Measurements from ENCODE around the gene LDHB. TPM values are rescaled to one million over a fixed set of nuclear protein-coding genes. Genes with fewer than 3 reads are reported as not detected.

Gene LDHB
- total RNA-seq, 1 experiment from 2014 or later, result 1,454 TPM

GRCh38 chr12:21651821-21652220, 5.8 kb downstream of the LDHB start:
- peaks cover 99% of the 10 kb centered on the region for H3K79me2 ChIP-seq (ENCODE audit: insufficient read depth, low read length)
- ATAC-seq (no peak), DNase-seq (ENCODE audit: low read depth, low spot score) (no peak)
- no peak overlapping the region for H3K27ac ChIP-seq (ENCODE audit: low read depth, low read length)
- no peak overlapping the region for H2AFZ ChIP-seq (ENCODE audit: low read depth, low read length, poor library complexity, severe bottlenecking)
- no peaks in the 10 kb centered on the region for H3K27me3 ChIP-seq (ENCODE audit: insufficient read depth, low read length)
- H3K36me3 ChIP-seq (ENCODE audit: control insufficient read depth in 1 of 2, insufficient read depth in 2 of 2, low read length in 2 of 2), result peaks cover 65 to 90% of the 10 kb centered on the region in 2 experiments
- H3K4me1 ChIP-seq (ENCODE audit: control insufficient read depth in 1 of 2, insufficient read depth in 2 of 2, low read length in 2 of 2), result peaks cover 0 to 12% of the 10 kb centered on the region in 2 experiments; a peak in 2 of 4 replicates
- TF ChIP-seq POLR2AphosphoS5 (IDR thresholded peaks at IDR 0.05; ENCODE audit: low read depth, low read length) (no peak), EZH2phosphoT487 (IDR thresholded peaks at IDR 0.05; ENCODE audit: borderline replicate concordance) (no peak), CEBPB (IDR thresholded peaks at IDR 0.05; ENCODE audit: low read depth) (no peak), TCF7L2 (IDR thresholded peaks at IDR 0.05; ENCODE audit: borderline replicate concordance, extremely low read depth, insufficient read depth, insufficient read length) (no peak), ZFX (IDR thresholded peaks at IDR 0.05) (no peak), REST (IDR thresholded peaks at IDR 0.05; ENCODE audit: low read depth) (no peak), EGR1 (IDR thresholded peaks at IDR 0.05; ENCODE audit: low read depth) (no peak), SP1 (IDR thresholded peaks at IDR 0.05; ENCODE audit: low read depth) (no peak), ZNF274 (IDR thresholded peaks at IDR 0.05; ENCODE audit: low read depth, low read length) (no peak), EZH2 (IDR thresholded peaks at IDR 0.05) (no peak), SIN3A (IDR thresholded peaks at IDR 0.05; ENCODE audit: low read depth) (no peak), POLR2A (IDR thresholded peaks at IDR 0.05; ENCODE audit: borderline replicate concordance, extremely low read depth, insufficient read depth, insufficient read length) (no peak), FOSL1 (IDR thresholded peaks at IDR 0.05; ENCODE audit: low read depth) (no peak)
- TF ChIP-seq, protein P1, sequence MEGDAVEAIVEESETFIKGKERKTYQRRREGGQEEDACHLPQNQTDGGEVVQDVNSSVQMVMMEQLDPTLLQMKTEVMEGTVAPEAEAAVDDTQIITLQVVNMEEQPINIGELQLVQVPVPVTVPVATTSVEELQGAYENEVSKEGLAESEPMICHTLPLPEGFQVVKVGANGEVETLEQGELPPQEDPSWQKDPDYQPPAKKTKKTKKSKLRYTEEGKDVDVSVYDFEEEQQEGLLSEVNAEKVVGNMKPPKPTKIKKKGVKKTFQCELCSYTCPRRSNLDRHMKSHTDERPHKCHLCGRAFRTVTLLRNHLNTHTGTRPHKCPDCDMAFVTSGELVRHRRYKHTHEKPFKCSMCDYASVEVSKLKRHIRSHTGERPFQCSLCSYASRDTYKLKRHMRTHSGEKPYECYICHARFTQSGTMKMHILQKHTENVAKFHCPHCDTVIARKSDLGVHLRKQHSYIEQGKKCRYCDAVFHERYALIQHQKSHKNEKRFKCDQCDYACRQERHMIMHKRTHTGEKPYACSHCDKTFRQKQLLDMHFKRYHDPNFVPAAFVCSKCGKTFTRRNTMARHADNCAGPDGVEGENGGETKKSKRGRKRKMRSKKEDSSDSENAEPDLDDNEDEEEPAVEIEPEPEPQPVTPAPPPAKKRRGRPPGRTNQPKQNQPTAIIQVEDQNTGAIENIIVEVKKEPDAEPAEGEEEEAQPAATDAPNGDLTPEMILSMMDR (IDR thresholded peaks at IDR 0.05 in 2 of 3, conservative IDR thresholded peaks at IDR 0.05 in 1 of 3; ENCODE audit: borderline replicate concordance in 1 of 3, insufficient read depth in 1 of 3, low read depth in 2 of 3, low read length in 2 of 3), result no peak
- no peaks in the 10 kb centered on the region for H3K9me2 ChIP-seq (ENCODE audit: insufficient read depth)
- H4K20me1 ChIP-seq (ENCODE audit: insufficient read depth), result peaks cover 66% of the 10 kb centered on the region; the same call in 1 of the 2 replicates
- POLR2A ChIA-PET, result no interaction called here
- intact Hi-C loops (cut with micrococcal nuclease), result loop anchor here (10.0 kb wide), 1 partner anchor 217 kb away; the partner anchor contains the start of gene PYROXD1
- no peaks in the 10 kb centered on the region for H3K9me3 ChIP-seq (ENCODE audit: control insufficient read depth in 1 of 2, insufficient read depth in 1 of 2, low read depth in 1 of 2, low read length in 2 of 2)
- RAD21 ChIA-PET (ENCODE audit: low non-redundant PET in 1 of 2, low total read pairs in 2 of 2, uncharacterized antibody in 2 of 2, unreplicated experiment in 2 of 2), result no interaction called here
- CTCF ChIA-PET, result interaction anchor here (0.9 kb wide), 1 partner anchor 28 kb away, joined by 3 read pairs; no protein-coding TSS in a partner anchor
- no peak overlapping the region for H3K4me3 ChIP-seq (replicated peaks in 1 of 2; ENCODE audit: low read depth in 1 of 2, low read length in 2 of 2)
- BruUV-seq (replicated peaks), result no TSS peak
- H3K9ac ChIP-seq (ENCODE audit: low read length), result no peak overlapping the region
- H3K4me2 ChIP-seq (ENCODE audit: low read length), result no peak overlapping the region

Data from HCT116 (cell line).